ENCODE measurements around the gene PHACTR3. TPM values are rescaled to one million over a fixed set of nuclear protein-coding genes. Genes with fewer than 3 reads are reported as not detected.

The PHACTR3 gene
- total RNA-seq, 1 experiment from 2014 or later, result 0.10 TPM

DNA sequence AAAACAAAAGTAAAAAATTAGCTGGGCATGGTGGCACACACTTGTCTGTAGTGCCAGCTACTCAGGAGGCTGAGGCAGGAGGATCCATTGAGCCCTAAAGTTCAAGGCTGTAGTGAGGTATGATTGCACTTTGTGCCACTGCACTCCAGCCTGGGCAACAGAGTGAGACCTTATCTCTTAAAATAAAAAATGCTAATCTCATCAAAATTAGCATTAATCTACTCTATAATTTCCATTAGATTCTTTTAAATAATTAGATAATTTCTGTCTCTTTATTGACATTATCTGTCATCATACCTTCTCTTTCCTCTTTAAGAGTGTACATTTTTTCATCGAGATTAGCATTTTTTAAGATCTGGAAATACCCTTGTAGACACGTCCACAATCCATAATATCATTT, 48.0 kb downstream of the PHACTR3 start:
- Histone ChIP-seq H3K4me1 (ENCODE audit: control insufficient read depth, insufficient read depth, low read length) (no peaks in the 10 kb centered on the region), H3K27me3 (ENCODE audit: control insufficient read depth, insufficient read depth, low read length) (0 out of 2 replicates have a peak, but pooled peaks cover 3% of the 10 kb centered on the region), H3K9me3 (ENCODE audit: control insufficient read depth, insufficient read depth, low read depth, low read length) (peaks cover 14% of the 10 kb centered on the region; the same call in 1 of the 2 replicates), H3K36me3 (ENCODE audit: control insufficient read depth, insufficient read depth, low read length) (no peaks in the 10 kb centered on the region), H3K4me3 (ENCODE audit: low read depth in 2 of 2, low read length in 2 of 2) (no peak overlapping the region), H3K27ac (ENCODE audit: low read length) (no peak overlapping the region)
- BruUV-seq (replicated peaks), result no TSS peak
- DNase-seq (ENCODE audit: low read depth, low spot score) (no peak), ATAC-seq (no peak)
- no peak for TF ChIP-seq TCF7L2 (IDR thresholded peaks at IDR 0.05; ENCODE audit: low read depth, low read length)
- TF ChIP-seq, protein P1, sequence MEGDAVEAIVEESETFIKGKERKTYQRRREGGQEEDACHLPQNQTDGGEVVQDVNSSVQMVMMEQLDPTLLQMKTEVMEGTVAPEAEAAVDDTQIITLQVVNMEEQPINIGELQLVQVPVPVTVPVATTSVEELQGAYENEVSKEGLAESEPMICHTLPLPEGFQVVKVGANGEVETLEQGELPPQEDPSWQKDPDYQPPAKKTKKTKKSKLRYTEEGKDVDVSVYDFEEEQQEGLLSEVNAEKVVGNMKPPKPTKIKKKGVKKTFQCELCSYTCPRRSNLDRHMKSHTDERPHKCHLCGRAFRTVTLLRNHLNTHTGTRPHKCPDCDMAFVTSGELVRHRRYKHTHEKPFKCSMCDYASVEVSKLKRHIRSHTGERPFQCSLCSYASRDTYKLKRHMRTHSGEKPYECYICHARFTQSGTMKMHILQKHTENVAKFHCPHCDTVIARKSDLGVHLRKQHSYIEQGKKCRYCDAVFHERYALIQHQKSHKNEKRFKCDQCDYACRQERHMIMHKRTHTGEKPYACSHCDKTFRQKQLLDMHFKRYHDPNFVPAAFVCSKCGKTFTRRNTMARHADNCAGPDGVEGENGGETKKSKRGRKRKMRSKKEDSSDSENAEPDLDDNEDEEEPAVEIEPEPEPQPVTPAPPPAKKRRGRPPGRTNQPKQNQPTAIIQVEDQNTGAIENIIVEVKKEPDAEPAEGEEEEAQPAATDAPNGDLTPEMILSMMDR (IDR thresholded peaks at IDR 0.05), result no peak
- TF ChIP-seq POLR2AphosphoS5 (IDR thresholded peaks at IDR 0.05; ENCODE audit: low read depth, low read length), result no peak
- TF ChIP-seq, protein P2, sequence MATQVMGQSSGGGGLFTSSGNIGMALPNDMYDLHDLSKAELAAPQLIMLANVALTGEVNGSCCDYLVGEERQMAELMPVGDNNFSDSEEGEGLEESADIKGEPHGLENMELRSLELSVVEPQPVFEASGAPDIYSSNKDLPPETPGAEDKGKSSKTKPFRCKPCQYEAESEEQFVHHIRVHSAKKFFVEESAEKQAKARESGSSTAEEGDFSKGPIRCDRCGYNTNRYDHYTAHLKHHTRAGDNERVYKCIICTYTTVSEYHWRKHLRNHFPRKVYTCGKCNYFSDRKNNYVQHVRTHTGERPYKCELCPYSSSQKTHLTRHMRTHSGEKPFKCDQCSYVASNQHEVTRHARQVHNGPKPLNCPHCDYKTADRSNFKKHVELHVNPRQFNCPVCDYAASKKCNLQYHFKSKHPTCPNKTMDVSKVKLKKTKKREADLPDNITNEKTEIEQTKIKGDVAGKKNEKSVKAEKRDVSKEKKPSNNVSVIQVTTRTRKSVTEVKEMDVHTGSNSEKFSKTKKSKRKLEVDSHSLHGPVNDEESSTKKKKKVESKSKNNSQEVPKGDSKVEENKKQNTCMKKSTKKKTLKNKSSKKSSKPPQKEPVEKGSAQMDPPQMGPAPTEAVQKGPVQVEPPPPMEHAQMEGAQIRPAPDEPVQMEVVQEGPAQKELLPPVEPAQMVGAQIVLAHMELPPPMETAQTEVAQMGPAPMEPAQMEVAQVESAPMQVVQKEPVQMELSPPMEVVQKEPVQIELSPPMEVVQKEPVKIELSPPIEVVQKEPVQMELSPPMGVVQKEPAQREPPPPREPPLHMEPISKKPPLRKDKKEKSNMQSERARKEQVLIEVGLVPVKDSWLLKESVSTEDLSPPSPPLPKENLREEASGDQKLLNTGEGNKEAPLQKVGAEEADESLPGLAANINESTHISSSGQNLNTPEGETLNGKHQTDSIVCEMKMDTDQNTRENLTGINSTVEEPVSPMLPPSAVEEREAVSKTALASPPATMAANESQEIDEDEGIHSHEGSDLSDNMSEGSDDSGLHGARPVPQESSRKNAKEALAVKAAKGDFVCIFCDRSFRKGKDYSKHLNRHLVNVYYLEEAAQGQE (IDR thresholded peaks at IDR 0.05; ENCODE audit: insufficient read depth in 1 of 2, low read depth in 2 of 2, low read length in 1 of 2), result no peak
- TF ChIP-seq SIN3A (IDR thresholded peaks at IDR 0.05; ENCODE audit: borderline replicate concordance, insufficient read depth, low read depth, low read length), result no peak
- intact Hi-C loops (cut with micrococcal nuclease; ENCODE audit: unreplicated experiment), result no loop called here
- CTCF ChIA-PET, result no interaction called here
- POLR2A ChIA-PET, result no interaction called here
- in situ Hi-C loops (cut with HindIII; ENCODE audit: low pct_unique_long_range_greater_than_20kb, low sequenced_read_pairs), result no loop called here

DNA sequence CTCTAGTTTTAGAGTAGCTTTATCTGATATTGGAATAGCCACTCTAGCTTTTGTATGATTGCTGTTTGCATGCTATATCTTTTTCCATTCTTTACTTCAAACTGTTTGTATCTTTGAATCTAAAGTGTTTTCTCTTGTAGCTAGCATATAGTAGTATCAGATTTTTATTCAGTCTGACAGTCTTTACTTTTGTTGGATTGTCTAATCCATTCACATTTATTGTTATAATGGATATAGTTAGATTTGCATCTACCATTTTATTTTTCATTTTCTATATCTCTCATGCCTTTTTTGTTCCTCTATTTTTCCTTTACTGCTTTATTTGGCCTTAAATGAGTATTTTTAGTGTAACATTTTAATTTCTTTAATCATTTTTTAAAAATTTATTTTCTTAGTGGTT, 52.1 kb downstream of the PHACTR3 start:
- intact Hi-C loops (cut with micrococcal nuclease; ENCODE audit: unreplicated experiment) (no loop called here), in situ Hi-C loops (cut with HindIII; ENCODE audit: low pct_unique_long_range_greater_than_20kb, low sequenced_read_pairs) (no loop called here)
- Histone ChIP-seq H3K36me3 (ENCODE audit: control insufficient read depth, insufficient read depth, low read length) (no peaks in the 10 kb centered on the region), H3K9me3 (ENCODE audit: control insufficient read depth, insufficient read depth, low read depth, low read length) (peaks cover 26% of the 10 kb centered on the region; the same call in 1 of the 2 replicates), H3K4me1 (ENCODE audit: control insufficient read depth, insufficient read depth, low read length) (no peaks in the 10 kb centered on the region), H3K27me3 (ENCODE audit: control insufficient read depth, insufficient read depth, low read length) (no peaks in the 10 kb centered on the region; the same call in 1 of the 2 replicates), H3K27ac (ENCODE audit: low read length) (no peak overlapping the region), H3K4me3 (ENCODE audit: low read depth in 2 of 2, low read length in 2 of 2) (no peak overlapping the region)
- BruUV-seq (replicated peaks), result no TSS peak
- TF ChIP-seq, protein P2 (IDR thresholded peaks at IDR 0.05; ENCODE audit: insufficient read depth in 1 of 2, low read depth in 2 of 2, low read length in 1 of 2), result no peak
- no peak for TF ChIP-seq SIN3A (IDR thresholded peaks at IDR 0.05; ENCODE audit: borderline replicate concordance, insufficient read depth, low read depth, low read length)
- TF ChIP-seq TCF7L2 (IDR thresholded peaks at IDR 0.05; ENCODE audit: low read depth, low read length), result no peak
- TF ChIP-seq, protein P1 (IDR thresholded peaks at IDR 0.05), result no peak
- POLR2A ChIA-PET, result no interaction called here
- CTCF ChIA-PET, result no interaction called here
- DNase-seq (ENCODE audit: low read depth, low spot score), result no peak
- no peak for ATAC-seq
